Mammary epithelial cell (primary cell): ENCODE results near the gene DIPK1A.

Source experiments
- CTCF ChIP-seq, 2 donors: IDR thresholded peaks in 1 of 2; conservative IDR thresholded peaks in 1 of 2; 2 replicates each; pipeline ENCODE4 v1.5.1; 2011 to 2012; ENCODE audit warnings: inconsistent platforms in 2 of 2, low read length in 2 of 2, mild to moderate bottlenecking in 2 of 2, control low read depth in 1 of 2, low read depth in 1 of 2; ENCODE audit not compliant: insufficient read depth in 1 of 2; ENCODE audit errors: extremely low read depth in 1 of 2
- EZH2 ChIP-seq: IDR thresholded peaks from 2 replicates; pipeline ENCODE4 v1.6.1; 2012; ENCODE audit warnings: low read length, inconsistent platforms, borderline replicate concordance

- TF ChIP-seq EZH2 (no peak), CTCF (conservative IDR thresholded peaks at IDR 0.05 in 1 of 2, IDR thresholded peaks at IDR 0.05 in 1 of 2; ENCODE audit: extremely low read depth in 1 of 2, insufficient read depth in 1 of 2, low read depth in 1 of 2, low read length in 2 of 2) (no peak)
These were observed 88.5 kb downstream of the DIPK1A start for GRCh38 chr1:92872719-92873118.
